ENCODE results near the gene AUTS2.

Gene AUTS2

DNA sequence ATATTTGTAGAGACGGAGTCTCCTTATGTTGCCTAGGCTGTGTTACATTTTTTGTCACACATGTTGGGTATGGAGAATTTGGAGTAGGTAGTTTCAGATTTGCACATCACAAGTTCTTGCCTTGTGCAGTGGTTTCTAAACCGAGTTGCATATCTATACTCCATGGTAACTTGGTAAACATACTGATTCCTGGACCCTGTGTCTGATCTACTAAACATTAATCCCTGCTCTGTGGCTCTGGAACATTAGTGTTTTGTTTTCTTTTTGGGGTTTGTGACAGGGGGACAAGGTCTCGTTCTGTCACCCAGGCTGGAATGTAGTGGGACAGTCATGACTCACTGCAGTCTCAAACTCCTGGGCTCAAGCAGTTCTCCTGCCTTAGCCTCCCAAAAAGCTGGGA, 24.7 kb downstream of the AUTS2 start:
- DNase-seq (ENCODE audit: low read depth in 2 of 2): no peak

DNA sequence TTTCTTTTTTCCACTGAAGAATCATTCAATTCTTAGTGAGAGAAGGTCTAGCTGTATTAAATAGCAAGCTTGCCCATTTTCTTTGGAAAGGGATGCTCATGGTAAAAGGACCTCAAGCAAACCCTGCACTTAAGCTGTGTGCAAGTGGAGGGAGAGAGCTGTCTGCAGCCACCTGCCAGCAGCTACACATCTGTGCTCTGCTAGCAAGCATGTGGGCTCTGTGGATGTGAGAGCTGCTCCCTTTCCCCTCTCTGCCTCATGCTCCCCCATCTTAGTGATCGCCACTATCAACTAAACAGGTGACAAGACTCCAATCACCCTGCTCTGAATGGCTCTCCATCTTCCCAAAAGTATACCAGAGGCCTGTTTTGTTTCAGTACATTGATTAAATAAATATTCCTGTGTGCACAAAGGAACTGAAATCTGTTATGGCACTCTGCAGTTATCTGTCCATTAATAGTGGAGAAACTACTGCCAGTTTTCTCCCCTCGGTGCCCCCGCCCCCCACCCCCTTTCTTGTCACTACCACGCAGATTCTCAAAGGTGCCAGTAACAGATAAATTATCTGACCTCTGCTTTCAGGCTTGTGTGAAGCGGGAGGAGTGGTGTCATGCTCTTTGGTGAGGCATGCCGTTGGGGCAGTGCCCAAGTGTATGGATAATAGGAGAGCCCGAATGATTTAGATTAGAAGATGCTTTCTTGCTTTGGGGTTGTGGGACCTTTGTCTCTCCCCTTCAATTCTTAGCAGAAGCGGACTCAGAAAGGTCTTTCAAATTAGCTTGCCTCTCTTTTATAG, 26.4 kb downstream of the AUTS2 start:
- DNase-seq (ENCODE audit: low read depth in 2 of 2): no peak

GRCh38 chr7:69625238-69625637, 27.0 kb downstream of the AUTS2 start:
- DNase-seq (ENCODE audit: low read depth in 2 of 2): no peak

GRCh38 chr7:69625798-69626197, 27.5 kb downstream of the AUTS2 start:
- DNase-seq (ENCODE audit: low read depth in 2 of 2): no peak

GRCh38 chr7:69630292-69630691, 32.0 kb downstream of the AUTS2 start:
- DNase-seq (ENCODE audit: low read depth in 2 of 2): no peak

DNA sequence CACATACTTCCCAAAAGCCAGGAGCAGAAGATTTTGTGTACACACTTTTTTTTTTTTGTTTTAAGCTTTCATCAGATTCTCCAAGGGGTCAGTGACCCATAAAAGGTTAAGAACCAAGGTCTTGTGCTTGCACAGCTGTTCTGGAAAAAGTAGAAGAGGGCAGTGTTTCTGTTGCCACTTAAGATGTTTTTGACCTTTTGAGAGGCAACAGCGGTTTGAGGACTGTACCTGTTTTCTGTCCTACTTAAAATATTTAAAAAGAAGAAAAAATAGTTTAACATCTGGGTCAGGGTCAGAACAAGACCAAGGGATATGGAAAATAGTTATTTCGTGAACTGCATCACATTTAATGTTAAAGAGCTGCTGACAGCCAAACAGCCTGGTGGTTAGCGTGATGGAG, 32.9 kb downstream of the AUTS2 start:
- DNase-seq (ENCODE audit: low read depth in 2 of 2): no peak

DNA sequence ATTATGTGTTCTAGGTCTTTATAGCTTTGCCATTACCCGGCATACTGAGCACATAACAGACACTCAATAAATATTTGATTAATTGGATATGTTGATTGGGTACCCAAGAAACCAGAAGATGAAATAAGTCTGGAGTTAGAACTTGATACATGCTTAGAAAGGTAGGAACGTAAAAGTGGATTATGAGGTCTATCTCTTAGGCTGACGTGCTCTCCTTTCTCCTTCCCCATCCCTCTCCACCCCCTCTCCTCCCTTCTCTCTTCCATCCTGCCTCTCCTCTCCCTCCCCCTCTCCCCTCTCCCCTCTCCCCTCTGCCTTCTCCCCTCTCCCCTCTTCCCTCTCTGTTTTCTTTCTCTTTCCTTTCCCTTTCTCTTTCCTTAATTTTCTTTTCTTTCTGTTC, 34.0 kb downstream of the AUTS2 start:
- no peak for DNase-seq (ENCODE audit: low read depth in 2 of 2)

- no peak for DNase-seq (ENCODE audit: low read depth in 2 of 2)
These were observed 35.0 kb downstream of the AUTS2 start for GRCh38 chr7:69633122-69633831.

GRCh38 chr7:69635555-69636185, 37.4 kb downstream of the AUTS2 start:
- no peak for DNase-seq (ENCODE audit: low read depth in 2 of 2)

- no peak for DNase-seq (ENCODE audit: low read depth in 2 of 2)
These were observed 40.4 kb downstream of the AUTS2 start for GRCh38 chr7:69638674-69639073.

DNA sequence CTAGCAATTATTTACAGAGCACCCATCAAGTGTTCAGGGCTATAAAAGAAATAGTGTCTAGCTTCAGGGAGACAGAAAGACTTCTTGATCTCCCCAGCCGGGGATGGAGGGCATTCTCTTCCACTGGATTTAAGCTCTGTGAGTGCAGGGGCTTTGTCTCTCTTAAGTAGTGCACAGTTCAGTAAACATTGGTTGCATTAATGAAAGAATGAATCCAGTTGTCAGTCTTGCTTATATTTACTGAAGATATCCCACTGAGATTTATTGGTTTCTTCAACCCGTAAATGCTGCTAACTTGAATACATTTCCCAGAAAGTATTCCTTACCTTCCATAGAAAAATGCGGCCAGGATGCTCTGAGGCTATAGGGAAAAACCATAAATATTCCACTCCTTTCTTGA, 41.9 kb downstream of the AUTS2 start:
- DNase-seq (ENCODE audit: low read depth in 2 of 2): no peak

DNA sequence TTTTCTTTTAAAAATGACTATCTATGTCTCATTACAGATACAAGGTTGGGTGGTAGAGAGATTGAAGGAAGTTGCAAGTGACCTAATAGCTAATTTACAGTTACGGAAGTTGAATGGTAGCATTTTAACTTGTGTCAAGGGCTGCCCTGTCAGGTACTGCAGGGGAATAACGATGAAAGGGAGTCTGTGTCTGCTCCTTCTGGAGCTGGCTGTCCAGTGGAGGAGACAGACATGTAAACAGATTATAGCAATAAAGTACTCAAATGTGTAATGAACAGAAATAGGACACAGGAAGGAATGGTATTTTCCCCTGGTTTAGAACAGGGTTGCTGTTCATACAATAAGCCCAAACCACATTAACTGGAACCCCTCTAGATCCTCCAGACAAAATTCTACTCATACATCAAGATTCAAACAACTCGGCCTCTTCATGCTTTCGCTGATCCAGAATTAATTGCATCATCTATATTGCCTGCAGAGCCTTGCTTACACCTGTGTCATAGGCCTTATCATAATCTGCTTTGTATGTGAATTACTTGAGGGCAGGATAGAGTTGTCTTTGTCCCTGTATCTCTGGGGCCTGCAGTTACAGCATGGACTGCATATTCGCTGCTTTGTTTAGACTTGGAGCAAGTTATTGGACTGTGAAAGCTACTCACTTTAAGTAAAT, 42.8 kb downstream of the AUTS2 start:
- no peak for DNase-seq (ENCODE audit: low read depth in 2 of 2)

- DNase-seq (ENCODE audit: low read depth in 2 of 2): no peak
These were observed 45.0 kb downstream of the AUTS2 start for GRCh38 chr7:69643265-69643664.

DNA sequence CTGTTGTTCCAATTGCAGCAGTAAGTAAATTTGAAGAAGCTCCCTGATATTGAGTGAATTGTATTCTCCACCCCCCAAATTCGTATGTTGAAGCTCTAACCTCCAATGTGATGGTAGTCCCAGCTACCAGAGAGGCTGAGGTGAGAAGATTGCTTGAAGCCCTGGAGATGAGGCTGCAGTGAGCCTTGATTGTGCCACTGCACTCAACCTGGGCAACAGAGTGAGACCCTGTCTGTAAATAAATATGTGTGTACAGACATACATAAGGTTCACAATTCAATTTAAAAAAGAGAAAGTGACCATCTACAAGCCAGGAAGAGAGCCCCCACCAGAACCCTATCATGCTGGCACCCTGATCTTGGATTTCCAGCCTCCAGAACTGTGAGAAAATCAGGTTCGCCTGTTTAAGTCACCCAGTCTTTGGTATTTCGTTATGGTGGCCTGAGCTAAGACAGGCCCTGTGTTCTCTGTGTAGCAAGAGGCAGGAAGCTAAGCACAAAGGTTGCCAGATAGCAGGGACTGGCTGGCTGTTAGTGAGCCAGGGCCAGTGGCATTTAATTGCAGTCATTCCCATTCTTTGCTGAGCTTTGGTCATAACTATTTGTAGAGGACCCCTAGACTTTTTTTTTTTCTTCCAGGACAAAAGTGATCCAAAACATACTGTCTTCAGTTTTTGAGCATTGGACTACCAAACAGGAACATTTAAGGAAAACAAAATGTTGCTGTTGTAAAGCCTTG, 45.6 kb downstream of the AUTS2 start:
- no peak for DNase-seq (ENCODE audit: low read depth in 2 of 2)

DNA sequence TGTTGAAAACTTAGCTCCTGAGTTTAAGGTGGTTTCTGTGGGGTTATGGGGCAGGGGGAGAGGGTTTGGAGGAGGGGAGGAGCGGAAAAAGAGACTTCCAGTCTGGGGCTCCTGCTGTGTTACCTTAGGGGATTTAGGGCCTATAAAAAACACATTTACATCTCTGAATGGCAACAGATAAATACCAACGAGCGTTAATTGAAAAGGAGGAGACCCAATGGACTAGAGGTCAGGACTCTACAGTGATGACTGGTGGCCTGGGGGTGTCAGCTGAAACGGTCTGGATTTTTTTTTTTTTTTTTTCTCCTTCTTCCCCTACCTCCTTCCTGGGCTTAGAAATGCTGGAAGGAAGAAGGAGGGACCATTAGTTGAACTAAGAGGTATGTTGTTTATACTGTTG, 47.4 kb downstream of the AUTS2 start:
- no peak for DNase-seq (ENCODE audit: low read depth in 2 of 2)

DNA sequence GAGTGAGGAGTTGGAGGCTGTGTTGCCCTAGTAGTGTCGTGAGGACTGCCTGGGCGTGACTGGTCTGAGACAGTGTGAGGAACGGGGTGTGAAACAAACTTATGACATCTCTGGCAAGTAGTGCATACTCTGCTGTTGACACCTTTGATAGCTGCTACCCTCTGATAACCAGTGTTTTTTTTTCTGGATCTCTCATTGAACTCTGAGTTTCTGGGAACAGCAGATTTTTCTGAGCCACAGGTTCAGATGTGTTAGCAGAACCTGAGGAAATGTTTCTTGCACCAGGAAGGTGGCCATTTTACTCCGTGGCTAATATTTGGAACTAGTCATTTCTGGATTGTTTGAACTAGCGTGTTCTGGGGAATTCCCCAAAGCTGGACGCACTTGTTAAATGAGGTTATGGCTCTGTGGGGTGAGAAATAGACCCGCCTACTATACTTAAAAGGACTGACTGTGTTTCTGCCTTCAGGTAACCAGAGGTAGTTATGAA, 52.9 kb downstream of the AUTS2 start:
- no peak for DNase-seq (ENCODE audit: low read depth in 2 of 2)

DNA sequence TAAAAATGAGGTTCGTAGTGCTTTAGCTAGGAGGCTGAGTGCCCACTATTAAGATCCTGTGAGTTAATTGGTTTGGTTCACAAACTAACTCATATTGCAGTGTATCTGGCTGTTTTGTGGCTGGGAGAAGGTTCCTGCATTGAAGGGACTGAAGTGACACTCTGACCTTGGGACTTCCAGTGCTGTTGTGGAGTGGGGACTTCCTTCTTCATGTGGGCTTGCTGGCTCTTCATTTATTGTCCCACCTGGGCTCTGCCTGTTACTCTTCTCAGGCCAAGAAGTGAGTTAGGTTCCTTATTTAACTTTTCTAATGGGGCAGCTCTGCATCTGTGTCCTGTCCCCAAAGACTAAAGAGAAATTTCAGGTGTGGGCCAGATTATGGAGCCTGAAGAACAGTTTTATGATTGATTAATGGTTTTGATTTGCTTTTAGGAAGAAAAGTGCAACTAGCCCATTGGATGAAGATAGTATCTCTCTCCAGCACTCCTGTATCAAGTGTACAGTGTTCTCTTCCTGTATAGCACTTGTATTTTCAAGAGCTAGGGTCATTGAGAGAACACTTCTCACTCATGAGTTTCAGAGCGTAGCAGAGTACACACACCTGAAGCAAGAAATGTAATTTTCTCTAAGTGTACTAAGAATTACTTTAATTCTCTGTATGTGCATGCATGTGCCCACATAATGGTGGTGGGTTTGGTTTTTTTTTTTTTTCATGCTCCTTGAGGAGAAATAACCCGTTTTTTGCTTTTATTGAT, 54.8 kb downstream of the AUTS2 start:
- no peak for DNase-seq (ENCODE audit: low read depth in 2 of 2)

GRCh38 chr7:69653806-69654205, 55.5 kb downstream of the AUTS2 start:
- DNase-seq (ENCODE audit: low read depth in 2 of 2): no peak

DNA sequence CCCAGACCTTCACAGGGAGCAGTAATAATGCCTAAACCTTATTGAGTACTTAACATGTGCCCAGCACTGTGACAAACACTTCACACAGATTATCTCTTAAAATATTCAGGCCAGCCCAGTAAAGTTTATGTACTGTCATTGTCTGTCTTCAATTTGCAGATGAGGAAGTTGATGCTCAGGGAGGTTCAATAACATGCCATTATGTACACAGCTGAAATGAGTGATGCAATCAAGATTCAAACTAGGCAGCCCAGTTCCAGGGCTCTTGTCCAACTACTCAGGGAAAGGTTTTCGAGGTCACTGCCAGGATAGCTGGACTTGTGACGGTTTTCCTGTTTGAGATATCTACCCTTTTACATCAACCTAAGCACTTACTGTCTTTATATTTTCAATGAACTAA, 56.1 kb downstream of the AUTS2 start:
- no peak for DNase-seq (ENCODE audit: low read depth in 2 of 2)

DNA sequence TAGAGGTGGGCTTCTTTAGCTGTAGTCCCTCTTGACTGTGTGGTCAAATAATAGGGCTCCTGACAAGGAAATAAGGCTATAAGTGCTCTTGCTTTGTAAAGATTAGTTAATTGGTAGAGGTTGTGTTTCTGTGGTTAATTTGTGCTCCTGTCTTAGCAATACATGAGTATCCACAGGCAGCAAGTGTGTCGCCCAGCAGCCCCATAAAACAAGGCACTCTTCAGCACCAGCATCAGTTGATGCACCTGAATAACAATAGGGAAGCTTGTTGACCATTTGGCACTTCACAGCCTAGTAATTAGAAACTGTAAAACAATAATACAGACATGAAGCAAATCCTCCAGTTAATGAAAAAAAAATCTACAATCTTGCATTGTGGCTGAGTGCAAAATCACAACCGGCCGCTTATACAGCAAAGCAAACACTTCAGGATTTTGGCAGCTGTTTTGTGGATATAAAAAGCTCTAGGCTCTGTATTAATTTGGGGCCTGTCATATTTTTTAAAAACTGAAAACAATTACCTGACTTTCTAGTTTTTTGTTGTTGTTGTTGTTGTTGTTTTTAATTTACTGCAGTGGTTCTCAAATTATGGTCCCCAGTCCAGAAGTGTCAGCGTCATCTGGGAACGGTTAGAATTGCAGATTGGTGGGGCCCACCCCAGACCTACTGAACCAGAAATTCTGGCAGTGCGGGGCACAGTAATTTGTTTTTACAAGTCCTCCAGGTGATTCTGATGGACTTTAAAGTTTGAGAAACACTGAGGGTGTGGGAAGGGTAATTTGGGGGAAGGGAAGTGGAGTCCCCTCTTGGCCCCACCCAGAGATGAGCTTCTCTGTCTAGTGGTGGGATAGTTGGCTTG, 56.8 kb downstream of the AUTS2 start:
- DNase-seq (ENCODE audit: low read depth in 2 of 2): no peak
